HCT116 (cell line): ENCODE measurements around the gene LMTK3. TPM values are rescaled to one million over a fixed set of nuclear protein-coding genes. Genes with fewer than 3 reads are reported as not detected.
A peak's percentile ranks its signal among the peaks of the same experiment; 100 is the strongest.

ENCODE experiments used
- ATAC-seq: fragments of 200-7000 bp; cut with Tn5 transposase; 2 replicates; pipeline ENCODE4 v1.9.1; 2020; ENCODE audit warnings: mild to moderate bottlenecking, moderate library complexity
- Bru-seq: library from RNA; stranded (reverse); fragments of 400-500 nt; gene quantifications from one replicate; lab custom pipeline; 2021; lab: Mats Ljungman, UMichigan
- BruChase-seq, 2 experiments: library from RNA; stranded (reverse); fragments of 400-500 nt; gene quantifications; one replicate each; lab custom pipeline; 2021; lab: Mats Ljungman, UMichigan
- BruUV-seq: library from RNA; stranded (reverse); fragments of 400-500 nt; replicated peaks from 2 replicates; lab custom pipeline; 2021; lab: Mats Ljungman, UMichigan
- CTCF ChIA-PET: fragments of 300-600 bp; sonication (Branson Sonifier 250); formaldehyde crosslinking; loops from one replicate; lab custom pipeline; 2021; ENCODE audit warnings: antibody characterized with exemption; lab: Charles Lee
- POLR2A ChIA-PET: fragments of 300-600, 350-600 bp; sonication (Branson Sonifier 250); formaldehyde crosslinking; loops from one replicate; lab custom pipeline; 2021; ENCODE audit warnings: antibody characterized with exemption; lab: Charles Lee
- RAD21 ChIA-PET, 2 experiments: fragments of 300-600 bp; sonication (Branson Sonifier 250); formaldehyde crosslinking; loops; one replicate each; lab custom pipeline; 2023; ENCODE audit warnings: low total read pairs in 2 of 2; ENCODE audit not compliant: uncharacterized antibody in 2 of 2, unreplicated experiment in 2 of 2, low non-redundant PET in 1 of 2; lab: Charles Lee
- DNase-seq: peaks from one replicate; pipeline ENCODE4 v3.0.0-alpha.2; 2010; ENCODE audit warnings: low read depth, low spot score
- H2AFZ ChIP-seq: fragments of 200-600 bp; shearing (Covaris generic), sonication (generic); 2 replicates; pipeline ENCODE4 v1.6.1; 2017; ENCODE audit warnings: low read depth, mixed run types, mixed read lengths, antibody characterized with exemption, low read length; ENCODE audit not compliant: poor library complexity, severe bottlenecking
- H3K27ac ChIP-seq: 2 replicates; pipeline ENCODE4 v1.5.1; 2012; ENCODE audit warnings: low read depth, low read length
- H3K27me3 ChIP-seq: fragments of 200-600 bp; sonication (generic); 2 replicates; pipeline ENCODE4 v1.6.1; 2016; ENCODE audit warnings: mixed run types, low read length, mixed read lengths; ENCODE audit not compliant: insufficient read depth
- H3K36me3 ChIP-seq, 2 experiments: fragments of 200-500 bp in 1 of 2; fragments of 200-600 bp in 1 of 2; sonication (Bioruptor generic) in 1 of 2; sonication (generic) in 1 of 2; 2 replicates each; pipeline versions ENCODE4 v1.5.1 to v1.6.1; 2014 to 2016; ENCODE audit warnings: low read length in 2 of 2, inconsistent platforms in 1 of 2, mixed read lengths in 1 of 2, mixed run types in 1 of 2; ENCODE audit not compliant: insufficient read depth in 2 of 2, control insufficient read depth in 1 of 2
- H3K4me1 ChIP-seq, 2 experiments: fragments of 200-600 bp in 1 of 2; sonication (generic) in 1 of 2; 2 replicates each; pipeline versions ENCODE4 v1.5.1 to v1.6.1; 2012 to 2017; ENCODE audit warnings: low read length in 2 of 2, inconsistent platforms in 1 of 2, mild to moderate bottlenecking in 1 of 2, mixed read lengths in 1 of 2, mixed run types in 1 of 2, moderate library complexity in 1 of 2; ENCODE audit not compliant: insufficient read depth in 2 of 2, control insufficient read depth in 1 of 2
- H3K4me2 ChIP-seq: fragments of 200-600 bp; sonication (generic); 2 replicates; pipeline ENCODE4 v1.6.1; 2017; ENCODE audit warnings: mixed run types, low read length, mixed read lengths
- H3K4me3 ChIP-seq, 2 experiments: fragments of 200-600 bp in 1 of 2; sonication (generic) in 1 of 2; replicated peaks in 1 of 2; 2 replicates each; pipeline ENCODE4 v1.5.1; 2011 to 2016; ENCODE audit warnings: low read length in 2 of 2, control low read depth in 1 of 2, low read depth in 1 of 2, mild to moderate bottlenecking in 1 of 2, mixed read lengths in 1 of 2, mixed run types in 1 of 2
- H3K79me2 ChIP-seq: fragments of 200-600 bp; sonication (generic); 2 replicates; pipeline ENCODE4 v1.6.1; 2017; ENCODE audit warnings: mild to moderate bottlenecking, mixed run types, low read length, moderate library complexity, mixed read lengths; ENCODE audit not compliant: insufficient read depth
- H3K9ac ChIP-seq: fragments of 200-600 bp; sonication (generic); 2 replicates; pipeline ENCODE4 v1.6.1; 2016; ENCODE audit warnings: low read length, mixed read lengths
- H3K9me2 ChIP-seq: fragments of 200-600 bp; sonication (generic), shearing (Covaris generic); 2 replicates; pipeline ENCODE4 v1.6.1; 2017; ENCODE audit warnings: mixed run types, mild to moderate bottlenecking, moderate library complexity; ENCODE audit not compliant: insufficient read depth
- H3K9me3 ChIP-seq, 2 experiments: fragments of 200-500 bp in 1 of 2; fragments of 200-600 bp in 1 of 2; sonication (Bioruptor generic) in 1 of 2; sonication (generic) in 1 of 2; 2 replicates each; pipeline ENCODE4 v1.6.1; 2014 to 2017; ENCODE audit warnings: low read length in 2 of 2, mixed read lengths in 2 of 2, inconsistent platforms in 1 of 2, low read depth in 1 of 2, mild to moderate bottlenecking in 1 of 2, mixed run types in 1 of 2, moderate library complexity in 1 of 2; ENCODE audit not compliant: control insufficient read depth in 1 of 2, insufficient read depth in 1 of 2
- H4K20me1 ChIP-seq: fragments of 200-600 bp; sonication (generic), shearing (Covaris generic); 2 replicates; pipeline ENCODE4 v1.6.1; 2017; ENCODE audit warnings: mixed run types, mild to moderate bottlenecking, moderate library complexity; ENCODE audit not compliant: insufficient read depth
- ATF3 ChIP-seq: IDR thresholded peaks from 2 replicates; pipeline ENCODE4 v1.6.1; 2012
- CBX3 ChIP-seq: IDR thresholded peaks from 2 replicates; pipeline ENCODE4 v1.6.1; 2012; ENCODE audit warnings: low read depth
- EZH2 ChIP-seq: fragments of 200-600 bp; sonication (generic); IDR thresholded peaks from 2 replicates; pipeline ENCODE4 v1.6.1; 2017; ENCODE audit warnings: antibody characterized with exemption, mixed run types
- FOSL1 ChIP-seq: IDR thresholded peaks from 2 replicates; pipeline ENCODE4 v1.6.1; 2012; ENCODE audit warnings: low read depth
- MAX ChIP-seq: IDR thresholded peaks from 2 replicates; pipeline ENCODE4 v1.6.1; 2012
- POLR2A ChIP-seq: IDR thresholded peaks from 2 replicates; pipeline ENCODE4 v1.7.0; 2011; ENCODE audit warnings: borderline replicate concordance; ENCODE audit not compliant: insufficient read depth, insufficient read length; ENCODE audit errors: extremely low read depth
- RAD21 ChIP-seq: IDR thresholded peaks from 2 replicates; pipeline ENCODE4 v1.6.1; 2012; ENCODE audit warnings: low read depth, mild to moderate bottlenecking
- TCF7L2 ChIP-seq: IDR thresholded peaks from 2 replicates; pipeline ENCODE4 v1.7.0; 2011; ENCODE audit warnings: borderline replicate concordance, inconsistent platforms; ENCODE audit not compliant: insufficient read depth, insufficient read length; ENCODE audit errors: extremely low read depth
- ZBTB33 ChIP-seq: IDR thresholded peaks from 2 replicates; pipeline ENCODE4 v1.6.1; 2011; ENCODE audit warnings: mild to moderate bottlenecking, low read length, moderate library complexity; ENCODE audit not compliant: insufficient replicate concordance; ENCODE audit errors: extremely low read depth
- ZFX ChIP-seq: fragments of 450-650 bp; IDR thresholded peaks from 2 replicates; pipeline ENCODE4 v1.6.1; 2017
- ZNF274 ChIP-seq: fragments of 200-500 bp; sonication (Bioruptor generic); IDR thresholded peaks from 2 replicates; pipeline ENCODE4 v1.6.1; 2014; ENCODE audit warnings: mild to moderate bottlenecking, low read depth, low read length, inconsistent platforms
- intact Hi-C: fragments of 100-400 bp; cut with micrococcal nuclease; formaldehyde crosslinking; loops from 2 replicates; pipeline ENCODE4 v1.10.0; 2022
- long read RNA-seq: library from polyadenylated mRNA; unstranded; transcript quantifications from one replicate; pipeline ENCODE4 v2.0.0, GENCODE V29; 2021; ENCODE audit not compliant: unreplicated experiment
- polyA plus RNA-seq: library from polyadenylated mRNA; unstranded; fragments of >200 nt; gene quantifications from 2 replicates; pipeline ENCODE4 v1.2.1, GENCODE V29; 2012; ENCODE audit warnings: missing spikeins
- total RNA-seq: library from RNA; stranded (reverse); gene quantifications from one replicate; pipeline ENCODE4 v1.2.1, GENCODE V29; 2021; ENCODE audit not compliant: unreplicated experiment

Gene LMTK3
- total RNA-seq (19.9 TPM), Bru-seq, nascent RNA (percentile 59 among the genes with signal in this experiment), BruChase-seq, experiment 1, labeled RNA remaining after a 6-hour chase (percentile 54 among the genes with signal in this experiment), BruChase-seq, experiment 2, labeled RNA remaining after a 2-hour chase (percentile 55 among the genes with signal in this experiment)
- 8.9 and 12.1 TPM in 2 replicates for polyA plus RNA-seq
- long read RNA-seq, partial matches to known transcripts, result 0 of 13 reads
- long read RNA-seq, other reads (novel, unspliced or antisense), result 13 of 13 reads

GRCh38 chr19:48511800-48512503 lies at the start of gene LMTK3:
TSS of gene LMTK3 (minus strand) at chr19:48511835. CDS start at chr19:48511576, 259 bp downstream.
- DNase-seq, result no peak
- H3K9me2 ChIP-seq, result no peaks in the 10 kb centered on the region
- H3K27me3 ChIP-seq, result no peaks in the 10 kb centered on the region
- ATAC-seq, result no peak
- TF ChIP-seq RAD21 (no peak), ZFX (no peak), ATF3 (no peak), MAX (no peak), FOSL1 (no peak), ZNF274 (no peak)
- TF ChIP-seq, all 23 proteins: peak for 0
- no peak within 1 kb of the TSS for H3K9ac ChIP-seq
- ChIA-PET RAD21 (no interaction called here), CTCF (no interaction called here), POLR2A (interaction anchor here (1.4 kb wide), 1 partner anchor 72 kb away, joined by 3 read pairs; no protein-coding TSS in a partner anchor)
- H3K4me1 ChIP-seq, result peaks cover 0 to 24% of the 10 kb centered on the region in 2 experiments; a peak in 2 of 4 replicates
- no peak within 1 kb of the TSS for H2AFZ ChIP-seq
- H3K79me2 ChIP-seq, result no peaks in the 10 kb centered on the region
- no TSS peak for BruUV-seq
- H3K4me3 ChIP-seq, result no peak within 1 kb of the TSS
- H4K20me1 ChIP-seq, result no peaks in the 10 kb centered on the region
- H3K4me2 ChIP-seq, result peak within 1 kb of the TSS; percentile 100; the same call in 1 of the 2 replicates
- H3K36me3 ChIP-seq, result no peaks in the 10 kb centered on the region
- H3K9me3 ChIP-seq, result no peaks in the 10 kb centered on the region
- no peak within 1 kb of the TSS for H3K27ac ChIP-seq
- intact Hi-C loops, result no loop called here

- no peaks in the 10 kb centered on the region for H3K36me3 ChIP-seq
- H3K4me2 ChIP-seq, result no peak overlapping the region
- CTCF ChIA-PET, result interaction anchor here (1.3 to 2.4 kb wide), 2 partner anchors 55 to 71 kb away, joined by 3 to 5 read pairs; no protein-coding TSS in a partner anchor
- peaks cover 43 to 65% of the 10 kb centered on the region in 2 experiments for H3K4me1 ChIP-seq
- no peaks in the 10 kb centered on the region for H4K20me1 ChIP-seq
- POLR2A ChIA-PET, result interaction anchor here (1.3 kb wide), 1 partner anchor 68 kb away, joined by 4 read pairs; no protein-coding TSS in a partner anchor
- H3K9ac ChIP-seq, result no peak overlapping the region
- intact Hi-C loops, result no loop called here
- DNase-seq (no peak), ATAC-seq (no peak)
- BruUV-seq, result no TSS peak
- RAD21 ChIA-PET, result no interaction called here
- no peaks in the 10 kb centered on the region for H3K9me3 ChIP-seq
- H3K27ac ChIP-seq, result no peak overlapping the region
- H2AFZ ChIP-seq, result no peak overlapping the region
- no peaks in the 10 kb centered on the region for H3K27me3 ChIP-seq
- H3K79me2 ChIP-seq, result no peaks in the 10 kb centered on the region
- no peaks in the 10 kb centered on the region for H3K9me2 ChIP-seq
- no peak overlapping the region for H3K4me3 ChIP-seq
- TF ChIP-seq ZFX (no peak), CBX3 (no peak), EZH2 (no peak), ATF3 (no peak), FOSL1 (no peak), MAX (no peak), TCF7L2 (no peak), POLR2A (no peak), ZBTB33 (no peak)
Observed at GRCh38 chr19:48561412-48561811, 49.8 kb upstream of the LMTK3 start.
